Measurements from ENCODE around the gene KCNQ5.
A peak's percentile ranks its signal among the peaks of the same experiment; 100 is the strongest.

KCNQ5 gene

GRCh38 chr6:72651967-72652956, 30.4 kb downstream of the KCNQ5 start:
- Mint-ChIP-seq H3K4me1 (peaks cover 48% of the 10 kb centered on the region), H3K4me3 (no peak overlapping the region), H3K27me3 (no peaks in the 10 kb centered on the region), H3K36me3 (peaks cover 11% of the 10 kb centered on the region), H3K9me3 (no peaks in the 10 kb centered on the region), H3K27ac (peak overlapping the region; percentile 42)

GRCh38 chr6:72653026-72653425, 31.2 kb downstream of the KCNQ5 start:
- no peaks in the 10 kb centered on the region for H3K27me3 Mint-ChIP-seq
- H3K4me3 Mint-ChIP-seq, result no peak overlapping the region
- no peaks in the 10 kb centered on the region for H3K9me3 Mint-ChIP-seq
- peaks cover 9% of the 10 kb centered on the region for H3K36me3 Mint-ChIP-seq
- H3K27ac Mint-ChIP-seq, result no peak overlapping the region
- peaks cover 48% of the 10 kb centered on the region for H3K4me1 Mint-ChIP-seq

- H3K36me3 Mint-ChIP-seq, result peaks cover 9% of the 10 kb centered on the region
- peak overlapping the region; percentile 19 for H3K27ac Mint-ChIP-seq
- peaks cover 42% of the 10 kb centered on the region for H3K4me1 Mint-ChIP-seq
- H3K27me3 Mint-ChIP-seq, result no peaks in the 10 kb centered on the region
- no peak overlapping the region for H3K4me3 Mint-ChIP-seq
- no peaks in the 10 kb centered on the region for H3K9me3 Mint-ChIP-seq
Measured at GRCh38 chr6:72654071-72654621, 32.3 kb downstream of the KCNQ5 start.

DNA sequence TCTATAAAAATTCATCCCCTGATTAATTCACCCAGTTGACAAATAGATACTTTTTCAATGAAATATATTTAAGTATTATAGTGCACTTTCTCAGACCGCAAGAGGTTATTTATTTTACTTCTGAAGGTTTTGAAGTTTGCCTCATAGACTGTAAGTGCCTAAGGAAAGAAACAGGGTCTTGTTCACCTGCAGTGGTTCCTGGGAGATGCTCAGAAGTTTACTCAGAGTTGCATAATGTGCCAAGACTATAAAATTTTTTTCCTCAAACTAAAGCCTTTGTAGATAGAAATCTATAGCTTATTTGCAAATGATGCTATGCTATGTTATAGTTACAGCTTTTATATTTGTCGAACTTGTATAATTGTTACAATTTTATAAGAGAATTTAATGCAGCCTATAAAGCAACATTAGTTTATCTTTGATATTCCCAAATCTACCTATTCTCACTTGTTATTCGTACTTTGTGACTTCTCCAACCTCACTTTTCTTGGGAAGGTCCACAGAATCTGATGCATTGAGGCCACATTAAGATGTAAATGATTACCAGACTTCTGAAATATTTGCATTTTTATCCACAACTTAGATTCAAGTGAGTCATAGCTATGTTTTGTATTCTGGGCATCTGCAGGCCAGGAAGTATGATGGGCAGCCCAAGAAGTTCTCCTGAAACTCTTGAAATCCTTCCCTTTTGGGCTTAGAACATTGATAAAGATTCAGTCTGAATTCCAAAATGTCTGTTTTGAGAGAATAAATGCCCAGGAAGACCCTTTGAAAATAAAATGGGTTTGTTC, 35.7 kb downstream of the KCNQ5 start:
- Mint-ChIP-seq H3K4me3 (no peak overlapping the region), H3K27ac (no peak overlapping the region), H3K27me3 (no peaks in the 10 kb centered on the region)

DNA sequence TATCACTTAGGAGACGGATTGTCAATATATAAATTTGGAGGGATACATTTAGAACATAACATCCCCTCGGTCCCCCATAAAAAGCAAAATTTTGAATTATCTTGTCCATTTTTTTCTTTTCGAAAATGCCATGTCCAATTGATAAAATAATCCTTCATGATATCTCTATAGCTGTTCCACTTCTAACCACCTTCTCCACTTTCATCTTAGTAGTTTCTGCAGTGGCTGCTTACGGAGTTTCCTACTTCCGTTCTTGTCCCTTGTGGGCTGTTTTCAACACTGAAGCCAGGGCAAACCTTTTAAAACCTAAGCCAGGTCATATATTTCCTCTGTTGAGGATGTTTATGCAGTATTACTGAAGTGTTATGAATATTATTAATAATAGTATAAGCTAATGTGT, 37.9 kb downstream of the KCNQ5 start:
- H3K9me3 Mint-ChIP-seq, result no peaks in the 10 kb centered on the region
- H3K27me3 Mint-ChIP-seq, result no peaks in the 10 kb centered on the region
- no peak overlapping the region for H3K27ac Mint-ChIP-seq
- no peaks in the 10 kb centered on the region for H3K4me1 Mint-ChIP-seq
- no peak overlapping the region for H3K4me3 Mint-ChIP-seq
- peaks cover 3% of the 10 kb centered on the region for H3K36me3 Mint-ChIP-seq

More for the DNA sequence above, 35.7 kb downstream of the KCNQ5 start:
- H3K4me1 Mint-ChIP-seq, result peaks cover 11% of the 10 kb centered on the region
- no peaks in the 10 kb centered on the region for H3K9me3 Mint-ChIP-seq
- peaks cover 6% of the 10 kb centered on the region for H3K36me3 Mint-ChIP-seq

- Mint-ChIP-seq H3K36me3 (no peaks in the 10 kb centered on the region), H3K27ac (no peak overlapping the region), H3K9me3 (no peaks in the 10 kb centered on the region), H3K4me3 (no peak overlapping the region), H3K27me3 (no peaks in the 10 kb centered on the region), H3K4me1 (no peaks in the 10 kb centered on the region)
Measured at GRCh38 chr6:72661411-72661810, 39.5 kb downstream of the KCNQ5 start.

- H3K9me3 Mint-ChIP-seq, result no peaks in the 10 kb centered on the region
- H3K27me3 Mint-ChIP-seq, result no peaks in the 10 kb centered on the region
- H3K4me1 Mint-ChIP-seq, result peaks cover 26% of the 10 kb centered on the region
- no peak overlapping the region for H3K4me3 Mint-ChIP-seq
- H3K36me3 Mint-ChIP-seq, result peaks cover 4% of the 10 kb centered on the region
- no peak overlapping the region for H3K27ac Mint-ChIP-seq
Measured at GRCh38 chr6:72665599-72665998, 43.7 kb downstream of the KCNQ5 start.

- no peaks in the 10 kb centered on the region for H3K9me3 Mint-ChIP-seq
- no peaks in the 10 kb centered on the region for H3K27me3 Mint-ChIP-seq
- H3K4me3 Mint-ChIP-seq, result no peak overlapping the region
- peaks cover 33% of the 10 kb centered on the region for H3K4me1 Mint-ChIP-seq
- H3K36me3 Mint-ChIP-seq, result peaks cover 7% of the 10 kb centered on the region
- H3K27ac Mint-ChIP-seq, result no peak overlapping the region
Measured at GRCh38 chr6:72669324-72669723, 47.5 kb downstream of the KCNQ5 start.

- Mint-ChIP-seq H3K9me3 (no peaks in the 10 kb centered on the region), H3K4me3 (no peak overlapping the region), H3K27ac (no peak overlapping the region), H3K36me3 (peaks cover 10% of the 10 kb centered on the region), H3K27me3 (no peaks in the 10 kb centered on the region), H3K4me1 (peaks cover 30% of the 10 kb centered on the region)
Measured at GRCh38 chr6:72672906-72673305, 51.0 kb downstream of the KCNQ5 start.

GRCh38 chr6:72674842-72675241, 53.0 kb downstream of the KCNQ5 start:
- Mint-ChIP-seq H3K4me3 (no peak overlapping the region), H3K27ac (no peak overlapping the region), H3K9me3 (no peaks in the 10 kb centered on the region), H3K36me3 (peaks cover 12% of the 10 kb centered on the region), H3K4me1 (peaks cover 15% of the 10 kb centered on the region), H3K27me3 (no peaks in the 10 kb centered on the region)

GRCh38 chr6:72675396-72675795, 53.5 kb downstream of the KCNQ5 start:
- peaks cover 11% of the 10 kb centered on the region for H3K36me3 Mint-ChIP-seq
- no peaks in the 10 kb centered on the region for H3K27me3 Mint-ChIP-seq
- H3K4me3 Mint-ChIP-seq, result no peak overlapping the region
- no peaks in the 10 kb centered on the region for H3K9me3 Mint-ChIP-seq
- H3K4me1 Mint-ChIP-seq, result peaks cover 9% of the 10 kb centered on the region
- H3K27ac Mint-ChIP-seq, result no peak overlapping the region

GRCh38 chr6:72676995-72677394, 55.1 kb downstream of the KCNQ5 start:
- Mint-ChIP-seq H3K27ac (no peak overlapping the region), H3K27me3 (no peaks in the 10 kb centered on the region), H3K4me1 (no peaks in the 10 kb centered on the region), H3K36me3 (peaks cover 11% of the 10 kb centered on the region), H3K9me3 (no peaks in the 10 kb centered on the region), H3K4me3 (no peak overlapping the region)

DNA sequence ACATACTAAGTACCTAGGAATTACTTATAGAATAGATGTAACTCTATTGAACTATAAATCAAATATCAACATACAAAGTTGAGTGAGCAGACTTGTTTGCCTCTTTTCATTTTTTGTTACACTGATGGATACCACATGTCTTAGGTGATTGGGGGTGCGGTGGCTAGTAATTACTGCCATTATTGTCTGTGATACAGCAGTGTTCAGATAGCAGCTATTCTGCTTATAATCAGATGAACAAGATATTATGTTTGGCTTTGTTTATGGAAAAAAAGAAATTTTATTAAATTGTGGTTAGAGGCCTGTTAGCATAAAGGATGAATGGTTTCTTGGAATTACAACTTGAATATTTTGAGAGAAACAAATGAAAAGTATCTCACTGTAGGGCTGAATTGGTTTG, 55.9 kb downstream of the KCNQ5 start:
- peaks cover 5% of the 10 kb centered on the region for H3K4me1 Mint-ChIP-seq
- H3K27ac Mint-ChIP-seq, result no peak overlapping the region
- H3K9me3 Mint-ChIP-seq, result no peaks in the 10 kb centered on the region
- peaks cover 13% of the 10 kb centered on the region for H3K36me3 Mint-ChIP-seq
- no peaks in the 10 kb centered on the region for H3K27me3 Mint-ChIP-seq
- H3K4me3 Mint-ChIP-seq, result no peak overlapping the region

- Mint-ChIP-seq H3K27ac (no peak overlapping the region), H3K9me3 (no peaks in the 10 kb centered on the region), H3K36me3 (peaks cover 6% of the 10 kb centered on the region), H3K27me3 (no peaks in the 10 kb centered on the region), H3K4me3 (no peak overlapping the region), H3K4me1 (peaks cover 13% of the 10 kb centered on the region)
Measured at GRCh38 chr6:72683797-72684196, 61.9 kb downstream of the KCNQ5 start.

DNA sequence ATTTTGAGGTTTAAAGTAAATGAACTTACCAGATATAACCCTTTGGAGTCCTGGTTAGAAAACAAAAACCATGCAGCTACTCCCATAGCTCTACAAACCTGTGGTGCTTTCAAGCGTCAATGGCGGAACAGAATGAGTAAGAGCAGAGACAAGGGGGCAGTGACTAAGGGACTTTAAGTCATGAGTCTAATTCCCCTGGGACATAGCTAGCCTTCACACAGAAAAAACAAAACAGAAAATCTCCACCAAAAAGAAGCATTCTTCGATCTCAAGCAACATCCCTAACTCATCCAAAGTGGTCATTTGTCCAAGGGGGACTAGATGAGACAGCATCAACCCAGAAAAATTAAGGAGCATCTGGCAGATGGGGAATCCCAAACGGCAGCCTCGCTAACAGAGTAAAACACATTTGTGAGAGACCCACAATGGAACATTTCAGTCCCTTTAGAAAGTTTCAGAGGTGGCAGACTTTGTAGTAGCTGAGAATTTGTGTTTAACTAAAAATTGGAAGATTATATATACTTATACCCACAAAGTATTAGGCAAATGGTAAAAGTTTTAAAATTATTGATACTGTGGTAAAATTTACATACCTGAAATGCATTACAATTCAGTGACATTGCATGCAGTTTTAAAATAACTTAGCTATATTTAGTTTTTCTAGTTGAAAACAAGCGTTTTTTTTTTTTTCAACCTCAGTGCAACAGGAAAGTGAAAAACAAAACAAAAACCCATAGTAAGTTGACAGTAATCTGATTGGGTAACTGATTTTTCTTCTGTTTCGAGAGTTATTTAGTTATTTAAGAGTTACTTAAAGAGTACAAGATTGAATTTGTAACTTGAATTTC, 67.5 kb downstream of the KCNQ5 start:
- H3K9me3 Mint-ChIP-seq, result no peaks in the 10 kb centered on the region
- peaks cover 5% of the 10 kb centered on the region for H3K36me3 Mint-ChIP-seq
- H3K4me3 Mint-ChIP-seq, result no peak overlapping the region
- H3K27ac Mint-ChIP-seq, result no peak overlapping the region
- H3K4me1 Mint-ChIP-seq, result peaks cover 5% of the 10 kb centered on the region
- no peaks in the 10 kb centered on the region for H3K27me3 Mint-ChIP-seq
